Transverse colon (tissue), 4 donors: ENCODE results near the gene IP6K1.

Experiments used
- EP300 ChIP-seq: sonication (generic); formaldehyde crosslinking; IDR thresholded peaks from one replicate; pipeline ENCODE4 v1.6.1; 2017; ENCODE audit warnings: antibody characterized with exemption, low read depth
- POLR2A ChIP-seq: fragments of 450-650 bp; IDR thresholded peaks from one replicate; pipeline ENCODE4 v1.6.1; 2016; ENCODE audit warnings: antibody characterized with exemption, mild to moderate bottlenecking, moderate library complexity
- POLR2AphosphoS5 ChIP-seq, 3 donors: sonication (generic); formaldehyde crosslinking; IDR thresholded peaks; one replicate each; pipeline ENCODE4 v1.6.1; 2016; ENCODE audit warnings: antibody characterized with exemption in 3 of 3
- TF ChIP-seq, protein P1 (sequence below), 5 experiments: fragments of 200-600 bp in 3 of 5; fragments of 450-650 bp in 2 of 5; sonication (generic) in 3 of 5; IDR thresholded peaks; 1 replicate in 2 of 5; 2 replicates in 3 of 5; pipeline ENCODE4 v1.5.1; 2016 to 2017; ENCODE audit warnings: antibody characterized with exemption in 5 of 5, inconsistent platforms in 3 of 5, mild to moderate bottlenecking in 2 of 5, moderate library complexity in 1 of 5

- TF ChIP-seq, protein P1, sequence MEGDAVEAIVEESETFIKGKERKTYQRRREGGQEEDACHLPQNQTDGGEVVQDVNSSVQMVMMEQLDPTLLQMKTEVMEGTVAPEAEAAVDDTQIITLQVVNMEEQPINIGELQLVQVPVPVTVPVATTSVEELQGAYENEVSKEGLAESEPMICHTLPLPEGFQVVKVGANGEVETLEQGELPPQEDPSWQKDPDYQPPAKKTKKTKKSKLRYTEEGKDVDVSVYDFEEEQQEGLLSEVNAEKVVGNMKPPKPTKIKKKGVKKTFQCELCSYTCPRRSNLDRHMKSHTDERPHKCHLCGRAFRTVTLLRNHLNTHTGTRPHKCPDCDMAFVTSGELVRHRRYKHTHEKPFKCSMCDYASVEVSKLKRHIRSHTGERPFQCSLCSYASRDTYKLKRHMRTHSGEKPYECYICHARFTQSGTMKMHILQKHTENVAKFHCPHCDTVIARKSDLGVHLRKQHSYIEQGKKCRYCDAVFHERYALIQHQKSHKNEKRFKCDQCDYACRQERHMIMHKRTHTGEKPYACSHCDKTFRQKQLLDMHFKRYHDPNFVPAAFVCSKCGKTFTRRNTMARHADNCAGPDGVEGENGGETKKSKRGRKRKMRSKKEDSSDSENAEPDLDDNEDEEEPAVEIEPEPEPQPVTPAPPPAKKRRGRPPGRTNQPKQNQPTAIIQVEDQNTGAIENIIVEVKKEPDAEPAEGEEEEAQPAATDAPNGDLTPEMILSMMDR (IDR thresholded peaks at IDR 0.05) = no peak
- no peak for TF ChIP-seq POLR2A
- TF ChIP-seq POLR2AphosphoS5 (IDR thresholded peaks at IDR 0.05) = no peak
- no peak for TF ChIP-seq EP300
Measured at GRCh38 chr3:49801160-49801559, 14.8 kb upstream of the IP6K1 start.
